Endothelial cell of umbilical vein (primary cell): ENCODE results near the gene SMYD4. TPM values are rescaled to one million over a fixed set of nuclear protein-coding genes. Genes with fewer than 3 reads are reported as not detected.

Source experiments
- BruUV-seq: library from RNA; stranded (reverse); fragments of 400-500 nt; replicated peaks from 2 replicates; lab custom pipeline; 2021; lab: Mats Ljungman, UMichigan
- CTCF ChIA-PET: fragments of 300-600, 350-600 bp; sonication (Branson Sonifier 250); formaldehyde crosslinking; loops from one replicate; lab custom pipeline; 2021; ENCODE audit warnings: antibody characterized with exemption, inconsistent platforms; lab: Charles Lee
- POLR2A ChIA-PET: fragments of 300-600, 350-600 bp; sonication (Branson Sonifier 250); formaldehyde crosslinking; loops from one replicate; lab custom pipeline; 2021; ENCODE audit warnings: antibody characterized with exemption, inconsistent platforms; lab: Charles Lee
- DNase-seq: peaks from one replicate; pipeline ENCODE4 v3.0.0-alpha.2; 2011; ENCODE audit warnings: low read depth, low spot score
- FAIRE-seq: peaks from 2 replicates; lab custom pipeline; 2011; peaks lifted over from hg19 to GRCh38; lab: Jason Lieb, UNC
- H2AFZ ChIP-seq: 2 replicates; pipeline ENCODE4 v1.6.0; 2012; ENCODE audit warnings: low read depth, low read length, control low read depth, inconsistent platforms
- H3K27ac ChIP-seq: 2 replicates; pipeline ENCODE4 v1.5.1; 2011; ENCODE audit warnings: low read depth, mild to moderate bottlenecking, control low read depth, low read length, moderate library complexity; ENCODE audit not compliant: insufficient read depth
- H3K27me3 ChIP-seq, 2 experiments: 2 replicates each; pipeline versions ENCODE4 v1.6.0 to v1.6.1; 2011; ENCODE audit warnings: low read length in 2 of 2, mixed read lengths in 1 of 2; ENCODE audit not compliant: control insufficient read depth in 2 of 2, insufficient read depth in 2 of 2
- H3K36me3 ChIP-seq, 2 experiments: 2 replicates in 1 of 2; 3 replicates in 1 of 2; pipeline ENCODE4 v1.5.1; 2011; ENCODE audit warnings: low read length in 2 of 2, mild to moderate bottlenecking in 1 of 2, moderate library complexity in 1 of 2; ENCODE audit not compliant: control insufficient read depth in 2 of 2, insufficient read depth in 2 of 2; ENCODE audit errors: extremely low read depth in 1 of 2
- H3K4me1 ChIP-seq: 3 replicates; pipeline ENCODE4 v1.5.1; 2011; ENCODE audit warnings: mild to moderate bottlenecking, low read length; ENCODE audit not compliant: control insufficient read depth, insufficient read depth; ENCODE audit errors: extremely low read depth
- H3K4me2 ChIP-seq: 2 replicates; pipeline ENCODE4 v1.6.1; 2011; ENCODE audit warnings: low read length, control low read depth, mixed read lengths; ENCODE audit not compliant: insufficient read depth
- H3K4me3 ChIP-seq, 3 experiments: fragments of 200-600 bp in 1 of 3; sonication (generic), shearing (Covaris generic) in 1 of 3; replicated peaks in 1 of 3; 2 replicates each; pipeline ENCODE4 v1.5.1; 2011 to 2016; ENCODE audit warnings: control low read depth in 3 of 3, low read length in 3 of 3, mild to moderate bottlenecking in 2 of 3, inconsistent platforms in 1 of 3, low read depth in 1 of 3, moderate library complexity in 1 of 3; ENCODE audit not compliant: insufficient read depth in 1 of 3
- H3K79me2 ChIP-seq: 2 replicates; pipeline ENCODE4 v1.6.0; 2012; ENCODE audit warnings: low read length, inconsistent platforms; ENCODE audit not compliant: control insufficient read depth, insufficient read depth
- H3K9ac ChIP-seq: replicated peaks from 2 replicates; pipeline ENCODE3; 2011; ENCODE audit warnings: low read length, control low read depth; ENCODE audit not compliant: insufficient read depth; ENCODE audit errors: extremely low read depth
- H3K9me1 ChIP-seq: replicated peaks from 3 replicates; pipeline ENCODE4 v1.6.0; 2011; ENCODE audit warnings: mild to moderate bottlenecking, low read length; ENCODE audit not compliant: control insufficient read depth, insufficient read depth; ENCODE audit errors: extremely low read depth
- H3K9me3 ChIP-seq: replicated peaks from 2 replicates; pipeline ENCODE4 v1.5.1; 2012; ENCODE audit warnings: low read length, inconsistent platforms; ENCODE audit not compliant: control insufficient read depth, insufficient read depth
- H4K20me1 ChIP-seq: replicated peaks from 2 replicates; pipeline ENCODE3; 2011; ENCODE audit warnings: mild to moderate bottlenecking, low read length; ENCODE audit not compliant: control insufficient read depth, insufficient read depth; ENCODE audit errors: extremely low read depth
- EZH2 ChIP-seq: IDR thresholded peaks from 2 replicates; pipeline ENCODE4 v1.6.1; 2012; ENCODE audit warnings: borderline replicate concordance, low read depth, mild to moderate bottlenecking, moderate library complexity, low read length, inconsistent platforms; ENCODE audit not compliant: severe bottlenecking
- FOS ChIP-seq: IDR thresholded peaks from 2 replicates; pipeline ENCODE4 v1.6.1; 2011; ENCODE audit warnings: mild to moderate bottlenecking, low read length, moderate library complexity, borderline replicate concordance; ENCODE audit not compliant: insufficient read depth
- GATA2 ChIP-seq: IDR thresholded peaks from 2 replicates; pipeline ENCODE4 v1.7.0; 2011; ENCODE audit warnings: low read depth, mild to moderate bottlenecking, moderate library complexity, mixed read lengths, low read length; ENCODE audit not compliant: insufficient read length, insufficient read depth
- JUN ChIP-seq: IDR thresholded peaks from 2 replicates; pipeline ENCODE4 v1.6.1; 2011; ENCODE audit warnings: borderline replicate concordance, low read depth; ENCODE audit not compliant: insufficient read length, insufficient read depth
- MYC ChIP-seq: IDR thresholded peaks from one replicate; pipeline ENCODE4 v1.6.1; 2011; ENCODE audit warnings: mild to moderate bottlenecking, low read depth, low read length
- POLR2A ChIP-seq: IDR thresholded peaks from 2 replicates; pipeline ENCODE4 v1.6.1; 2012; ENCODE audit warnings: low read depth, mild to moderate bottlenecking, control low read depth, low read length
- POLR2AphosphoS5 ChIP-seq: IDR thresholded peaks from 2 replicates; pipeline ENCODE4 v1.6.1; 2012; ENCODE audit warnings: low read depth, mild to moderate bottlenecking, control low read depth, low read length, moderate library complexity; ENCODE audit not compliant: insufficient read depth
- dilution Hi-C: fragments of 300-500 bp; cut with MboI; formaldehyde crosslinking; loops from one replicate; pipeline ENCODE4 v1.15.0; 2019; ENCODE audit warnings: low sequenced_read_pairs; ENCODE audit not compliant: extremely low pct_ligation_motif_present
- intact Hi-C: fragments of 100-400 bp; cut with micrococcal nuclease; formaldehyde crosslinking; loops from one replicate; pipeline ENCODE4 v1.10.0; 2022
- polyA plus RNA-seq, 4 experiments: library from polyadenylated mRNA; depleted of rRNA in 3 of 4; stranded (reverse) in 3 of 4; unstranded in 1 of 4; fragments of >200 nt; gene quantifications; 2 replicates each; pipeline versions ENCODE4 v1.2.1 to v1.2.3, GENCODE V29; 2011 to 2012; ENCODE audit warnings: missing spikeins in 1 of 4
- total RNA-seq: library from RNA; stranded (reverse); gene quantifications from 2 replicates; pipeline ENCODE4 v1.2.3, GENCODE V29; 2021
- TF ChIP-seq, protein P1 (sequence below): IDR thresholded peaks from 2 replicates; pipeline ENCODE4 v1.6.1; 2011; ENCODE audit not compliant: insufficient read depth, insufficient read length
- TF ChIP-seq, protein P2 (sequence below), 2 donors: IDR thresholded peaks; 1 replicate in 1 of 2; 2 replicates in 1 of 2; pipeline ENCODE4 v1.5.1; 2011; ENCODE audit warnings: low read length in 2 of 2, mild to moderate bottlenecking in 2 of 2, moderate library complexity in 2 of 2, control low read depth in 1 of 2, inconsistent platforms in 1 of 2, low read depth in 1 of 2; ENCODE audit not compliant: insufficient read depth in 1 of 2; ENCODE audit errors: extremely low read depth in 1 of 2

SMYD4 gene
- total and polyA plus RNA-seq, 2 donors (not counting 3 experiments of a cell fraction or from before 2014, with no cell fraction given), result 6.0 to 14.6 TPM

DNA sequence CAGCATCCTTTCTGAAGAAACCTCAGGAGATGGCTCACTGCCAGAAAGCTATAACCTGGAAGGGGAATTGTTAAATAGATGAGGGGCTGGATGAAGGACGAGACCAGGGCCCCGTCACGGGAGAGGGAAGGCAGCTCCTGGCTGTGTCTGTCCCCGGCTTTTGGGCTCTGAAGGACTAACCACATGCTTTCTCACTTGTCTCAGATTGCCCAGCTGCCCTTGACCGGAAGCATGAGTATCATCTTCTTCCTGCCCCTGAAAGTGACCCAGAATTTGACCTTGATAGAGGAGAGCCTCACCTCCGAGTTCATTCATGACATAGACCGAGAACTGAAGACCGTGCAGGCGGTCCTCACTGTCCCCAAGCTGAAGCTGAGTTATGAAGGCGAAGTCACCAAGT, 53.4 kb downstream of the SMYD4 start:
- H3K27me3 ChIP-seq, result no peaks in the 10 kb centered on the region
- BruUV-seq, result no TSS peak
- ChIA-PET CTCF (interaction anchor here (1.5 kb wide), 1 partner anchor 92 kb away, joined by 3 read pairs; the partner anchor contains the start of gene PRPF8), POLR2A (no interaction called here)
- no peak overlapping the region for H2AFZ ChIP-seq
- FAIRE-seq (no peak), DNase-seq (no peak)
- TF ChIP-seq JUN (no peak), GATA2 (no peak), POLR2A (no peak), FOS (no peak), EZH2 (no peak), MYC (no peak), POLR2AphosphoS5 (no peak)
- TF ChIP-seq, protein P1, sequence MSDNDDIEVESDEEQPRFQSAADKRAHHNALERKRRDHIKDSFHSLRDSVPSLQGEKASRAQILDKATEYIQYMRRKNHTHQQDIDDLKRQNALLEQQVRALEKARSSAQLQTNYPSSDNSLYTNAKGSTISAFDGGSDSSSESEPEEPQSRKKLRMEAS, result no peak
- TF ChIP-seq, protein P2, sequence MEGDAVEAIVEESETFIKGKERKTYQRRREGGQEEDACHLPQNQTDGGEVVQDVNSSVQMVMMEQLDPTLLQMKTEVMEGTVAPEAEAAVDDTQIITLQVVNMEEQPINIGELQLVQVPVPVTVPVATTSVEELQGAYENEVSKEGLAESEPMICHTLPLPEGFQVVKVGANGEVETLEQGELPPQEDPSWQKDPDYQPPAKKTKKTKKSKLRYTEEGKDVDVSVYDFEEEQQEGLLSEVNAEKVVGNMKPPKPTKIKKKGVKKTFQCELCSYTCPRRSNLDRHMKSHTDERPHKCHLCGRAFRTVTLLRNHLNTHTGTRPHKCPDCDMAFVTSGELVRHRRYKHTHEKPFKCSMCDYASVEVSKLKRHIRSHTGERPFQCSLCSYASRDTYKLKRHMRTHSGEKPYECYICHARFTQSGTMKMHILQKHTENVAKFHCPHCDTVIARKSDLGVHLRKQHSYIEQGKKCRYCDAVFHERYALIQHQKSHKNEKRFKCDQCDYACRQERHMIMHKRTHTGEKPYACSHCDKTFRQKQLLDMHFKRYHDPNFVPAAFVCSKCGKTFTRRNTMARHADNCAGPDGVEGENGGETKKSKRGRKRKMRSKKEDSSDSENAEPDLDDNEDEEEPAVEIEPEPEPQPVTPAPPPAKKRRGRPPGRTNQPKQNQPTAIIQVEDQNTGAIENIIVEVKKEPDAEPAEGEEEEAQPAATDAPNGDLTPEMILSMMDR (IDR thresholded peaks at IDR 0.05; ENCODE audit: extremely low read depth in 1 of 2, insufficient read depth in 1 of 2, low read depth in 1 of 2, low read length in 2 of 2), result no peak
- no peak overlapping the region for H3K27ac ChIP-seq
- H3K9me1 ChIP-seq, result no peaks in the 10 kb centered on the region
- peaks cover 8% of the 10 kb centered on the region for H3K4me1 ChIP-seq
- no peaks in the 10 kb centered on the region for H3K36me3 ChIP-seq
- H4K20me1 ChIP-seq, result no peaks in the 10 kb centered on the region
- H3K4me2 ChIP-seq, result no peak overlapping the region
- dilution Hi-C loops (no loop called here), intact Hi-C loops (no loop called here)
- no peaks in the 10 kb centered on the region for H3K79me2 ChIP-seq
- H3K9ac ChIP-seq, result no peak overlapping the region
- no peak overlapping the region for H3K4me3 ChIP-seq
- no peaks in the 10 kb centered on the region for H3K9me3 ChIP-seq
